K562 treated with DMSO at 1 percent for 24 hours (cell line): ENCODE measurements around the gene CLK4. TPM values are rescaled to one million over a fixed set of nuclear protein-coding genes. Genes with fewer than 3 reads are reported as not detected.

Experiments
- total RNA-seq: library from RNA; unstranded; fragments of 300-600 nt; gene quantifications from 2 replicates; pipeline ENCODE4 v1.2.3, GENCODE V29; 2022; ENCODE audit warnings: low read depth; ENCODE audit not compliant: insufficient read depth

The CLK4 gene
- total RNA-seq = 5.4 and 6.1 TPM in 2 replicates

GRCh38 chr5:178626484-178627258, at the start of gene CLK4:
Gene CLK4, minus strand, starts transcription at chr5:178627050. Its CDS starts 3,634 bp downstream, at chr5:178623416.

GRCh38 chr5:178590141-178590923, 36.5 kb downstream of the CLK4 start, which contains the start of gene COL23A1:
Gene COL23A1, minus strand, starts transcription at chr5:178590393.

Other genes with a start within 250 kb of the CLK4 start
- gene COL23A1, start 36.7 kb downstream of the CLK4 start, total RNA-seq = 0.14 and 0.20 TPM in 2 replicates
- gene ZNF354A, start 103.6 kb upstream of the CLK4 start, total RNA-seq = 1.7 and 2.4 TPM in 2 replicates
- 3.6 and 4.8 TPM in 2 replicates for gene ZNF354B, start 232.9 kb upstream of the CLK4 start, total RNA-seq